Measurements from ENCODE around the gene PPME1. TPM values are rescaled to one million over a fixed set of nuclear protein-coding genes. Genes with fewer than 3 reads are reported as not detected.

Gene PPME1
- total RNA-seq, 6 experiments from 2014 or later: 49.5 to 107 (median 56.9) TPM

DNA sequence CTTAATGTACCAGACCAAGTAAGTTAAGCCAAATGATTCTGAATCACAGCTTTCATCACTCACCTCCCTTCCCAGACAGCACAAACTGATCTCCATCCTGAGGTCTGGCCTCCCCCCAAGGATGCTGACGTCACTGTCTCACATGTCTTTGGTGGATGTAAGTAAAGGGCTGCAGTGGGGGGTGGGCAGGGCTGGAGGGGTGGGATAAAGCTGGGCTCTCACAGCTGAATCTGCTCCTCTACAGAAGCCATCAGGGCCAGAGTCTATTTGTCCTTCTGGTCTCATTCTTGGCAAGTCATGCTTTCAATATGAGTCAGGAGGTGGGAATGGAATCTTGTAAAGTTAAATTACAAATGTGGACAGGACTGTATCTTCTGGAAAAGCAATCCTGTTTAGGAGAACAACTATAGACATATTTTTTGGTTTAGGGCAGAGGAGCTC is 107.7 kb downstream of the PPME1 start:
- Mint-ChIP-seq H3K27me3 (ENCODE audit: insufficient read depth) (no peaks in the 10 kb centered on the region), H3K27ac (peak overlapping the region; percentile 80)

DNA sequence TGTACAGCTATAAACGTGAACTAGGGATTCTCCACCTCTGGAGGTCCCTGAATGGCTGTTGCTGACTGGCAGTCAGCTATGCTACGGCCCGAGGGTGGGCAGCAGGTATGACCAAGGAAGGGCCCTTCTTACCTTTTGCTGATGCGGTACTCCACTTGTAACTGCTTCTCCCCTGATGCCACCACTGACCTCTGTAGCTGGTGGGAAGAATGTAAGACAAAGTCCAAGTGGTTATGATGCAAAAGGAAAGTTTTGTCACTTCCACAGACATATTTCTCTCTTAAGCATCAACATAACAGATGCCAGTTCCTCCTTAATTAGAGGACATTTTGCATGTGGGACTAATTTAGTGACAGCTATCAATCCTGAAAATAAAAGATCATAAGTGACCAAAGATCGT is 108.2 kb downstream of the PPME1 start:
- Mint-ChIP-seq H3K4me3 (peak overlapping the region; percentile 63), H3K27me3 (ENCODE audit: insufficient read depth) (no peaks in the 10 kb centered on the region), H3K9me3 (no peaks in the 10 kb centered on the region), H3K27ac (peak overlapping the region; percentile 80), H3K4me1 (ENCODE audit: low read depth) (peaks cover 42% of the 10 kb centered on the region), H3K36me3 (ENCODE audit: low read depth) (no peaks in the 10 kb centered on the region)
- TF ChIP-seq, protein P1, sequence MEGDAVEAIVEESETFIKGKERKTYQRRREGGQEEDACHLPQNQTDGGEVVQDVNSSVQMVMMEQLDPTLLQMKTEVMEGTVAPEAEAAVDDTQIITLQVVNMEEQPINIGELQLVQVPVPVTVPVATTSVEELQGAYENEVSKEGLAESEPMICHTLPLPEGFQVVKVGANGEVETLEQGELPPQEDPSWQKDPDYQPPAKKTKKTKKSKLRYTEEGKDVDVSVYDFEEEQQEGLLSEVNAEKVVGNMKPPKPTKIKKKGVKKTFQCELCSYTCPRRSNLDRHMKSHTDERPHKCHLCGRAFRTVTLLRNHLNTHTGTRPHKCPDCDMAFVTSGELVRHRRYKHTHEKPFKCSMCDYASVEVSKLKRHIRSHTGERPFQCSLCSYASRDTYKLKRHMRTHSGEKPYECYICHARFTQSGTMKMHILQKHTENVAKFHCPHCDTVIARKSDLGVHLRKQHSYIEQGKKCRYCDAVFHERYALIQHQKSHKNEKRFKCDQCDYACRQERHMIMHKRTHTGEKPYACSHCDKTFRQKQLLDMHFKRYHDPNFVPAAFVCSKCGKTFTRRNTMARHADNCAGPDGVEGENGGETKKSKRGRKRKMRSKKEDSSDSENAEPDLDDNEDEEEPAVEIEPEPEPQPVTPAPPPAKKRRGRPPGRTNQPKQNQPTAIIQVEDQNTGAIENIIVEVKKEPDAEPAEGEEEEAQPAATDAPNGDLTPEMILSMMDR (IDR thresholded peaks at IDR 0.05): no peak
- no peak for DNase-seq

More for the DNA sequence above, 107.7 kb downstream of the PPME1 start:
- H3K36me3 Mint-ChIP-seq (ENCODE audit: low read depth): no peaks in the 10 kb centered on the region
- no peaks in the 10 kb centered on the region for H3K9me3 Mint-ChIP-seq
- peak overlapping the region; percentile 63 for H3K4me3 Mint-ChIP-seq
- H3K4me1 Mint-ChIP-seq (ENCODE audit: low read depth): peaks cover 42% of the 10 kb centered on the region
- DNase-seq: peak; percentile 90
- TF ChIP-seq, protein P1 (IDR thresholded peaks at IDR 0.05): no peak

DNA sequence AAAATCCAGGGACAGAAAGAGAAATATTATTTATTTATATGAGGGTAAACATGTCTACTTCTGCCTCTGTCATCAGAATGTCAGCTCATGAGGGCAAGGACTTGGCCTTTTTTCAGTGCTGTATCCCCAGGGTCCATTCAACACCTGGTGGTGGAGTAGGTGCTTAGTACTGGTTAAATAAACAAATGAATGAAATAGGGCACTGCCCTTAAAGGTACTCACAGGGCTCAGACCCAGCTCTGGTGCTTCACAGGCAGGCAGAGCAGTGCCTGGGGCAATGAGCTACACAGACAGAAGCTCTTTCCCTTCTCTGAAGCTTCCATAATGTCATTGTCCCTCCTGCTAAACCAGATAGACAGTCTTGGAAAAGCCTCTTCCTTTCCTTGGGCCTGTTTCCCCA is 109.4 kb downstream of the PPME1 start:
- Mint-ChIP-seq H3K27ac (peak overlapping the region; percentile 14; the same call in 1 of the 2 replicates), H3K27me3 (ENCODE audit: insufficient read depth) (no peaks in the 10 kb centered on the region; the same call in 1 of the 2 replicates)
- TF ChIP-seq, protein P1 (IDR thresholded peaks at IDR 0.05): no peak

DNA sequence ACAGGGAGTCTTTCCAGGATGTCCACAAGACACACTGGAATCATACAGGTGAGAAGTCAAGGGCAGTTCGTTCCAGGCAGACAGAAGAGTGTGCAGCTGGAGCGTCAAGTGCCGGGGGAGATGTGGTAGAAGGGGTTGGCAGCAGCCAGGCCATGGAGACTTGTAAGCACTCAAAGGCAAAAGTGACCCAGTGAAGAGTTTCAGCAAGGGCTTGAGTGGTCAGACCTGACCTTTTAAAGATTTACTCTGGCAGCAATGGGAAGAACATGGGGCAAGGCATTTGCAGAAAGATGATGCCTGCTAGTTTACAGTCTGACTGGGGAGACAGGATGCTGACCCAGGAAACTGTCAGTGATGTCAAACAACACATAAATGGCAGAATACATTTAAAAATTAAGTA is 111.3 kb downstream of the PPME1 start:
- DNase-seq: no peak
- no peaks in the 10 kb centered on the region for H3K36me3 Mint-ChIP-seq (ENCODE audit: low read depth)
- TF ChIP-seq, protein P1 (IDR thresholded peaks at IDR 0.05): no peak

More for the DNA sequence above, 109.4 kb downstream of the PPME1 start:
- peaks cover 42% of the 10 kb centered on the region for H3K4me1 Mint-ChIP-seq (ENCODE audit: low read depth)
- H3K9me3 Mint-ChIP-seq: no peaks in the 10 kb centered on the region
- no peak for DNase-seq
- no peaks in the 10 kb centered on the region for H3K36me3 Mint-ChIP-seq (ENCODE audit: low read depth)
- H3K4me3 Mint-ChIP-seq: no peak overlapping the region

DNA sequence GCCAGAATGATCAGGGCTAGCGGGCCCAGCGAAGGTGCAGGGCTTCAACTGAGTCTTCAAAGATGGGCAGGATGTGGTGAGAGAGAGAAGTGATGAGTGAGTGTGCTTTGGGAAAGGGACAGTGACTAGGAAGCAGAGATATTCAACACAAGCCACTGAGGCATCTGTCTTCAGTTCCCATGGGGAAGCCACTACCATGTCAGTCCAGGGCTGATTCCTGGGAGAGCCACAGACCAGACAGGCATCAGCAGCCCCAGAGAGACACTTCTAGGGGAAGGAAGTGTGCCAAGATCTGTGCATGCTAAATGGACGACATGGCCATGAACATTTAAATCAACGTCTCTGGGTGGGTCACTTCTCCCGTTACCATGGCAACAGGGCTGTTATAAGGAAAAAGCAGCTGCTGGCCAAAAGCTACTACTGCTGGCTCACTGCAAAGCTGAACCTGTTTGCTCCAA is 111.9 kb downstream of the PPME1 start:
- H3K4me3 Mint-ChIP-seq: no peak overlapping the region
- DNase-seq: no peak
- H3K27ac Mint-ChIP-seq: no peak overlapping the region
- peaks cover 23% of the 10 kb centered on the region for H3K4me1 Mint-ChIP-seq (ENCODE audit: low read depth)
- TF ChIP-seq, protein P1 (IDR thresholded peaks at IDR 0.05): no peak
- no peaks in the 10 kb centered on the region for H3K36me3 Mint-ChIP-seq (ENCODE audit: low read depth)
- H3K9me3 Mint-ChIP-seq: no peaks in the 10 kb centered on the region
- no peaks in the 10 kb centered on the region; the same call in none of the 2 replicates for H3K27me3 Mint-ChIP-seq (ENCODE audit: insufficient read depth)

More for the DNA sequence above, 111.3 kb downstream of the PPME1 start:
- Mint-ChIP-seq H3K27me3 (ENCODE audit: insufficient read depth) (no peaks in the 10 kb centered on the region; the same call in 1 of the 2 replicates), H3K27ac (no peak overlapping the region), H3K4me3 (no peak overlapping the region), H3K9me3 (no peaks in the 10 kb centered on the region), H3K4me1 (ENCODE audit: low read depth) (peaks cover 24% of the 10 kb centered on the region)

Data from HFFc6 (cell line).